GM20431 (cell line): ENCODE measurements around the gene STXBP1.

ENCODE experiments used
- in situ Hi-C: fragments of 300-500 bp; cut with MseI, MboI; formaldehyde crosslinking; loops from one replicate; pipeline ENCODE4 v1.15.0; 2020; ENCODE audit warnings: low sequenced_read_pairs; ENCODE audit not compliant: unreplicated experiment

Gene STXBP1

GRCh38 chr9:127611899-127612790 is at the start of gene STXBP1:
Gene STXBP1 (plus strand): TSS chr9:127612277. CDS start chr9:127612404, 127 bp downstream.
- in situ Hi-C loops, result no loop called here

- in situ Hi-C loops, result no loop called here
These were observed 49.7 kb upstream of the STXBP1 start for GRCh38 chr9:127562279-127562796.

- in situ Hi-C loops, result no loop called here
These were observed 49.2 kb upstream of the STXBP1 start for GRCh38 chr9:127562841-127563401.

- in situ Hi-C loops, result no loop called here
These were observed 48.5 kb upstream of the STXBP1 start for GRCh38 chr9:127563579-127563978.

- in situ Hi-C loops, result no loop called here
These were observed 46.8 kb upstream of the STXBP1 start for GRCh38 chr9:127565231-127565630.

GRCh38 chr9:127566351-127567001 is 45.6 kb upstream of the STXBP1 start:
- in situ Hi-C loops, result no loop called here

- in situ Hi-C loops, result no loop called here
These were observed 44.9 kb upstream of the STXBP1 start for GRCh38 chr9:127567035-127567729.

GRCh38 chr9:127567730-127568617 is 44.1 kb upstream of the STXBP1 start:
- in situ Hi-C loops, result no loop called here

GRCh38 chr9:127568618-127568970 is 43.5 kb upstream of the STXBP1 start:
- in situ Hi-C loops, result no loop called here

GRCh38 chr9:127568971-127569885 is 42.8 kb upstream of the STXBP1 start:
- in situ Hi-C loops, result no loop called here

- in situ Hi-C loops, result no loop called here
These were observed 42.1 kb upstream of the STXBP1 start for GRCh38 chr9:127569886-127570401.

GRCh38 chr9:127570533-127571111 is 41.5 kb upstream of the STXBP1 start:
- in situ Hi-C loops, result no loop called here

- in situ Hi-C loops, result no loop called here
These were observed 40.1 kb upstream of the STXBP1 start for GRCh38 chr9:127571971-127572370.

GRCh38 chr9:127572961-127573721 is 38.9 kb upstream of the STXBP1 start:
- in situ Hi-C loops, result no loop called here

- in situ Hi-C loops, result no loop called here
These were observed 37.7 kb upstream of the STXBP1 start for GRCh38 chr9:127574072-127574993.
